HS-27A (cell line): ENCODE results near the gene OR6C2.
"Not testable (repeated sequence)": the region's sequence is repeated elsewhere in the genome, so short reads cannot be mapped to it uniquely, and the experiment has no call there.

Experiments
- DNase-seq: peaks from one replicate; pipeline ENCODE4 v3.0.0-alpha.2; 2012; ENCODE audit warnings: low read depth, missing footprints

OR6C2 gene

GRCh38 chr12:55472264-55472663 is 28.4 kb downstream of the OR6C2 start:
- no peak for DNase-seq

GRCh38 chr12:55479136-55479535 is 35.3 kb downstream of the OR6C2 start:
- DNase-seq: not testable (repeated sequence)

GRCh38 chr12:55484284-55484683 is 40.4 kb downstream of the OR6C2 start:
- not testable (repeated sequence) for DNase-seq

- no peak for DNase-seq
These were observed 48.2 kb downstream of the OR6C2 start, which contains the start of gene OR6C68 for GRCh38 chr12:55492078-55492477. TSS of gene OR6C68 (plus strand) at chr12:55492378. CDS start at chr12:55492378, 0 bp downstream.

- DNase-seq: no peak
These were observed 51.6 kb downstream of the OR6C2 start for GRCh38 chr12:55495490-55495889.

GRCh38 chr12:55499231-55499630 is 55.4 kb downstream of the OR6C2 start:
- DNase-seq: no peak

GRCh38 chr12:55499810-55500252 is 56.0 kb downstream of the OR6C2 start:
- no peak for DNase-seq

- DNase-seq: no peak
These were observed 57.7 kb downstream of the OR6C2 start for GRCh38 chr12:55501601-55502000.
